Activated effector memory CD4-positive, alpha-beta T cell treated with Interleukin-2 at 50 U/mL for 16 hours (primary cell): ENCODE measurements around the gene NLRC5.
"Not testable (repeated sequence)": the region's sequence is repeated elsewhere in the genome, so short reads cannot be mapped to it uniquely, and the experiment has no call there.

ENCODE experiments used
- DNase-seq: peaks from one replicate; pipeline ENCODE4 v3.0.0-alpha.2; 2020

The NLRC5 gene

DNA sequence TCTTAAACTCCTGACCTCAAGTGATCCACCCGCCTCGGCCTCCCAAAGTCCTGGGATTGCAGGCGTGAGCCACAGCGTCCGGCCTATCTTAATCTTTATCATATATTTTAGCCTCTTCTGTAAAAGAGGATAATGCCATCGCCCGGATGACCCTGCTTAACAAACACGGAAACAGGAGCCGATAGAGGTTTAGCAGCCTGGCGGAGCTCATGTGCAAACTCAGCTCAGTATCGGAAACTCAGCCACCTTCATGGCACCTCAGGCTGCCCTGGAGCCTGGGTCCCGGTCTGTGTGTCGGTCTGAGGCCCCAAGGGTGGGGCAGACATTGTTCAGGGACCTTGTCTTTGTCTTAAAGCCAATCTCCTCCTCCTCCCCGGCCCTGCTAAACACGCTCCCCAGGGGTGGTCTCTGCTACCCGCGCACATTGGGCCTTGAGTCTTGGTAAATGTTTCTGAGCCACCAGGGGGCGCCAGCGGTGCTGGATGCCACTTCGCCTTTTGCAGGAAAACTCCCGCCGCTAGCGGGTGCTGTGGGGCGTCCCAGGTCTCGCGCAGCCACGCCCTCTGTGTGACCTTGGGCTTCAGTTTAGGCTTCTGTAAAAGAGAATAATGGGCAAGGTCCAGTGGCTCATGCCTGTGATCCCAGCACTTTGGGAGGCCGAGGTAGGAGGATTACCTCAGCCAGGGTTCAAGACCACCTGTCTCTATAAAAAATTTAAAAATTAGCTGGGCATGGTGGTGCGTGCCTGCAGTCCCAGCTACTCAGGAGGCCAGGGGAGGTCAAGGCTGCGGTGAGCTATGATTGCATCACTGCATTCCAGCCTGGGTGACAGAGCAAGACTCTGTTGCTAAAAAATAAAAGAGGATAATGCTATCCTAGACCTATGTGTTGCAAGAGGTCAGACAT is 24.9 kb upstream of the NLRC5 start:
- DNase-seq = peak; percentile 91

GRCh38 chr16:56965149-56966092 is 23.9 kb upstream of the NLRC5 start:
- DNase-seq = no peak

DNA sequence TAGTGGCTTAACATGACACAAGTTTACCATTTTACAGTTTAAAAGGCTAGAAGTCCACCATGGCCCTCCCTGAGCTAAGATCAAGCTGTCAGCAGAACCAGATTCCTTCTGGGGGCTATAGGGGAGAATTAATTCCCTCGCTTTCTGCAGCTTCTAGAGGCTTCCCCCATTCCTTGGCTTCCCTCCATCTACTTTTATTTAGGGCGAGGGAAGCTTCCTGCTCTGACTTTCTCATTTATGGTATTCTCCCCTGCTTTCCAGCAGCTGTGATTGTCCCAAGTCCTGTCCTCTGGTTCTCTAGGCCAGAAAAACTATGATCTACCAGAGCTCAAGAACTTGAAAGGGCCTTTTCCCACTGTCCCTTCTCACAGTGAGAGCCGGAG is 23.3 kb upstream of the NLRC5 start:
- DNase-seq = no peak

- no peak for DNase-seq
Measured at GRCh38 chr16:56967733-56968132, 21.6 kb upstream of the NLRC5 start.

DNA sequence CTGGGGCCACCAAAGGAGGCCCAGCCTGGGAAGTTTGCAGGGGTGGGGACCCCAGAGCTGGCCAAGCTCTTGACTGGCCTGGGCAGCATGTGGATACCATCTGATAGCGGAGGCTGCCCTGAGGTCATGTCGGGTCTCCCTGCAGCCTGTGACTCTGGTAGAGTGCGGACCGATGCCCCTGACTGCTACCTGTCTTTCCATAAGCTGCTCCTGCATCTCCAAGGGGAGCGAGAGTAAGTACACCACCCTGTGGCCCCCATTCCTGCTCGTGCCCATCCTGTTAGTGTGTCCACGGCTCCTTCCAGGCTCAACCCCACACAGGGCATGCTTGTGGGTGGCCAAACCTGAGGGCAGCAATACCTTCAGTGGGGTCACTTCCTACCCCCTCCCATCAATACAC is 19.6 kb upstream of the NLRC5 start:
- DNase-seq = no peak

GRCh38 chr16:56970934-56971767 is 18.2 kb upstream of the NLRC5 start:
- no peak for DNase-seq

DNA sequence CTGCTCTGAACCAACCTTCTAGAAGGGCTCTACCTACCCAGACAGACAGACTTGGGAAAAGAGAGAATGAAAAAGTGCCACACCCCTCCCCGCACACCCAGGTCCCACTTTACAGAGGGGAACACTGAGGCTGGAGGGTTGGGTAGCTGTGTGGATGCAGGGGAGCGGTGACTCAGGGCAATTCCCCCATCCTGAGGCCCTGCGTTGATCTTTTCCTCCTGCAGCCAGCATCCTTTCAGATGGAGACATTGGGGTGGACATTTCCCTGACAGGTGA is 17.7 kb upstream of the NLRC5 start:
- DNase-seq = no peak

DNA sequence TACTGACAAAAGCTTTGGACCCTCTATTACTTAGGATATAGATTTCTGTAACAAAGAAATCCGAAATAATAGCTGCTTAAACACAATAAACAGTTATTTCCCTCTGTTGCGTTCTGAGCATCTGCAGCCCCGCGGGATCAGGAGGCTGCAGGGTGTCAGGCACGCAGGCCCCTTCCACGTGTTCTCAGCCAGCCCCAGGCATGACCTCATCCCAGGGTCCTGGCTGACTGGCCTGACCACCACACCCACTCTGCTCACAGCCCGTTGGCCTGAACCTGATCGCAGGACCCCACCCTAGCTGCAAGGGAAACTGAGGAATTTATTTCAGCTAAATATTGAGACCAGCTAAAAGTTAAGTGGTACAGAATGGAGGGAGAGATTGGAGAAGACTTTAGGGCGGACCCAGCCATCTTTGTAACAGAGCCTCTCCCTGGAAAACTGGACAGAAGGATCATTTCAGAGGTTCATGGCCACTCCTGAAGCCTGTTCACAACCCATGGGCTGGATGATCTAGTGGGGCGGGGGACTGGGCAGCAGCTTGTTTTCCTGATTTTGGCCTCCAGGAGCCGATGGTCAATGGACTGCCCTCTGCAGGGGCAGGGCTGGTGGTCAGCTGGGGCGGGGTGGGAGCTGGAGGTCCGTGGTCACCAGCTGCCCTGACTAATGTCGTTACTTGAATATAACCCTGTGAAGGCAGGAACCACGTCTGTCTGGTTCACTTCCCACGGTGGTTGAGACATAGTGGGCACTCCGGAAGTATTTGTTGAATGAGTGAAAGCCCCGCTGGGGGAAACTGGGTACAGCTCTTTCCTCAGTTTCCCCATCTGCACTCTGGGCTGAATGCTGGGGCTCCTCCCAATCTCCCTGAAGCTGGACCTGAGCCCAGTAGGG is 16.7 kb upstream of the NLRC5 start:
- no peak for DNase-seq

DNA sequence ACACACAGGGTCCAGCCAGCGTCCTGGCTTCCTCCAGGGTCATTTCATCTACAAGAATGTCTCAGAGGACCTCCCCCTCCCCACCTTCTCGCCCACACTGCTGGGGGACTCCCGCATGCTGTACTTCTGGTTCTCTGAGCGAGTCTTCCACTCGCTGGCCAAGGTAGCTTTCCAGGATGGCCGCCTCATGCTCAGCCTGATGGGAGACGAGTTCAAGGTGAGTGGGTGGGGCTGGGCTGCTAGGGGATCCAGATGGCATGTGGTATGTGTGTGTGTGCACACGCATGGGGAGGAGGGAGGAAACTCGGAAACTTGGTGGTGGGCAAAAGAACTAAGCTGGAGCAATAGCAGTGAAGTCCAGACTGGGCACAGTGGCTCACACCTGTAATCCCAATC is 16.1 kb upstream of the NLRC5 start:
- DNase-seq = no peak

DNA sequence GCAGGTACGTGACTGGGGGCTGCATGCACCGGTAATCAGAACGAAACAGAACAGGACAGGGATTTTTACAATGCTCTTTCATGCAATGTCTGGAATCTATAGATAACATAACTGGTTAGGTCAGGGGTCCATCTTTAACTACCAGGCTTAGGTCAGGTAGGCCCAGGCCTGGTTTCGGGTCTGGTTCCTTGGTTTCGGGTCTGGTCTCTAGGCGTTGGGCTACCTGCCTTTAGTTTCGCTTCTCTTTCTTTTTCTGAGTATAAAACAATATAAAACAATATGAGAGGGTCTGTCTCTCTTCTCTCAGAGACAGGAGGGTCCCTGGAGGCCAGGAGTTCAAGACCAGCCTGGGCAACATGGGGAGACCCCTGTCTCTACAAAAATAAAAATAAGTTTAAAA is 15.5 kb upstream of the NLRC5 start:
- not testable (repeated sequence) for DNase-seq

GRCh38 chr16:56974549-56975300 is 14.6 kb upstream of the NLRC5 start:
- no peak for DNase-seq

- DNase-seq = no peak
Measured at GRCh38 chr16:56975714-56976113, 13.6 kb upstream of the NLRC5 start.

DNA sequence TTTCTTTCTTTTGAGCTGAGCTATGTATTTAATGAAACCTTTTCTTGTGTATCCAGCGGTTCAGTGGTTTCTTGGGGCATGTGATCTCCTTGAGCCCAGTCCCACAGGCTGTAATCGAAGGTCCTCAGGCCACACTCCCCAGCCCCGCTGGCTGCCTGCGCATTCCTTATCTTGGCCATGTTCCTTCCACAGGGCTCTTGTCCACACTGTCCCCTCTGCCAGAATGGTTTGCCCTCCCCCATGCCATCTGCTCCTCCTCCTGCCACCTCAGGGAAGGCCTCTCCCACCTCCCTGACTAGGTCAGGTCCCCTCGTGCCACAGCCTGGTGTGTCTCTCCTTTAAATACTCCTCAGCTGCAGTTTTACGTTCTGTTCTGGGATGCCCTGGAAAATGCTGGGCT is 12.1 kb upstream of the NLRC5 start:
- DNase-seq = no peak

DNA sequence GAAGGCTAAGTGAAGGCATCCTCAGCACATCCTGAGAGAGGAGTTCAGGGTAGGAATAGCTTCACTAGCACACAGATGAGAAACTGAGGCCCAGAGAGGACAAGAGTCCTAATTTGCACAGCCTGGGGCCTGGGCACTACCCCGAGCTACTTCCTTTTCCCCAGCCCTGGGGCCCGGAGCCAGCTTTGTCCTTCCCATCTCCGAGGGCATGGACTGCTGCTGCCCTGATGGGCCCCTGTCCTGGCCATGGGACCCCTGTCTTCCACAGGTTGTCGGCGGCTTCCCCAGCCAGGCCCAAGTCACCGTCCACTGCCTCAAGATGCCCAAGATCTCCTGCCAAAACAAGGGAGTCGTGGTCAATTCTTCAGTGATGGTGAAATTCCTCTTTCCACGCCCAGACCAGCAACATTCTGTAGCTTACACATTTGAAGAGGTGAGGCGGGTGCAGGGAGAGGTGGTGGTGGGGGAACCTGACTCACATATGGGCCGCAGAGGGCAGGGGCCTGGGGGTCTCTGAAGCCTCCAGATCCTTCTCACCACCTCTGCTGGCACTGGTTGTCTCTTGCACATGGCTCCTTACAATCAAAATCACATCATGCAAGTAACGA is 11.4 kb upstream of the NLRC5 start:
- DNase-seq = no peak

GRCh38 chr16:56980201-56980535 is 9.2 kb upstream of the NLRC5 start:
- no peak for DNase-seq

DNA sequence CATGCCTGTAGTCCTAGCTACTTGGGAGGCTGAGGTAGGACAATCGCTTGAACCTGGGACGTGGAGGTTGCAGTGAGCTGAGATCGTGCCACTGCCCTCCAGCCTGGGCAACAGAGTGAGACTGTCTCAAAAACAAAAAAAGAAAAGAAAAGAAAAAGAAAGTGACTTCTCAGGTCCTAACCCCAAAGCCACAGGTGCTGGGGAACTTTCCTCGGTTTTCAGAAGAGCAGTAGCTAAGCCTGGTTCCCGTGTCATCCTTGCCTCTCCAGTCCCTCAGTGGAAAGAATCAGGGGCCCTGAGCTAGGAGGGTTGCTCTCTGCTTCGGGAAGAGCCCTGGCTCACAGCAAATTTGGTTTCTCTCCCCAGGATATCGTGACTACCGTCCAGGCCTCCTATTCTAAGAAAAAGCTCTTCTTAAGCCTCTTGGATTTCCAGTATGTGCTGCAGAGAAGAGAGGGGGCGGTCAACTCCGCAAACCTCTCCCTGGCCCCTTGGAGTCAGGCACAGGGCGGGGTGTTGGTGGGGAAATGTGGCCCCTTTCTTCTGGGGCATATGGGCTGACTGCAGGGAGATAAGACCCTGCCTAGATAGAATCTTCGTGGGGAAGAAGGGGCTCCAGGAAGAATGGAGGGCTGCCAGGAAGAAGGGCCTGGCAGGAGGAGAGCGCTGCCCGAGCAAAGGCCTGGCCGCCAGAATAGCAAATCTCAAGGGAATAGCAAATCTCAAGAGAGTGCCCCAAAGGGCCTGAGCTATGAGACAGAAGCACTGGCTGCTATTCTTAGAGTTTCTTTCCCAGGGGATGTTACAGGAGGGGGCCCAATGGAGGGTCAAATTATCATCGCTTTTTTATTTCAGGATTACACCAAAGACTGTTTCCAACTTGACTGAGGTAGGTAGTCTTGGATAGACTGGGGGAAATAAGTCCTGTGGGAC is 8.3 kb upstream of the NLRC5 start:
- DNase-seq = no peak

DNA sequence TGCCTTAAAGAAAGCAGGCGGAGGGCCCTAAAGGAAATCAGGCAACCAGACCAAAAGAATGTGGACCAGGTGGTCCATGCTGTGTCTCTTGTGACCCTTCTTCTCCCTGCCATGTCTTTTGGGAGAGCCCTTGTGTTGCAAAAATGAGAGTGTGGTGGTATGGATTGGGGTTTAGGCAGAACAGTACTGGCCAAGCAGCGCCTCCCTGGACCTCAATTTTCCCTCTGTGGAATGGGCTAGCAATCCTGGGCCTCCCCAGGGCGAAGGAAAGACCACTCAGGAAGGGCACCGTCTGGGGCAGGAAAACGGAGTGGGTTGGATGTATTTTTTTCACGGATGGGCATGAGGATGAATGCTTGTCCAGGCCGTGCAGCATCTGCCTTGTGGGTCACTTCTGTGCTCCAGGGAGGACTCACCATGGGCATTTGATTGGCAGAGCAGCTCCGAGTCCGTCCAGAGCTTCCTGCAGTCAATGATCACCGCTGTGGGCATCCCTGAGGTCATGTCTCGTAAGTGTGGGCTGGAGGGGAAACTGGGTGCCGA is 7.6 kb upstream of the NLRC5 start:
- DNase-seq = no peak

DNA sequence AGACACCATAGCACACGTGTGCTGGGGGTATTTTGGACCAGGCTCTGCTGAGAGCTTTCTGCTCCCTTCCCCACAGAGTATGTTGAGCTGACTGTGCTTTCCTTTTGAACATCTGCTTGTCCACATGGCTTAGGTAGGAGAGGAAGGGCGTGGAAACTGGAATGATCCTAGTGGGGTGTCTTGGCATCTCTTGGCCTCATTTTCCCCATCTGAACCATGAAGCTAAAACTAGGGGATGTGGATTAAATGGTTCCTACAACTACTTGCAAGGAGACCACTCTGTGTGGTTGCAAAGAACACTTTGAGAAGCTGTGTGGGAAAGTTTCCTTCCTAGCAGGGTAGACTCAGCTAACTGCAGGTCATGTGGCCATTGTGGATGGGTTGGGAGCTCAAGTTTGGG is 6.7 kb upstream of the NLRC5 start:
- DNase-seq = no peak

GRCh38 chr16:56983211-56983751 is 6.1 kb upstream of the NLRC5 start:
- no peak for DNase-seq
